ENCODE results near the gene TMEM234. TPM values are rescaled to one million over a fixed set of nuclear protein-coding genes. Genes with fewer than 3 reads are reported as not detected.

TMEM234 gene
- total and polyA plus RNA-seq, 2 of the 13 experiments (the other 11 are each of a cell fraction or from before 2014, with no cell fraction given), result 6.1 to 9.0 TPM

DNA sequence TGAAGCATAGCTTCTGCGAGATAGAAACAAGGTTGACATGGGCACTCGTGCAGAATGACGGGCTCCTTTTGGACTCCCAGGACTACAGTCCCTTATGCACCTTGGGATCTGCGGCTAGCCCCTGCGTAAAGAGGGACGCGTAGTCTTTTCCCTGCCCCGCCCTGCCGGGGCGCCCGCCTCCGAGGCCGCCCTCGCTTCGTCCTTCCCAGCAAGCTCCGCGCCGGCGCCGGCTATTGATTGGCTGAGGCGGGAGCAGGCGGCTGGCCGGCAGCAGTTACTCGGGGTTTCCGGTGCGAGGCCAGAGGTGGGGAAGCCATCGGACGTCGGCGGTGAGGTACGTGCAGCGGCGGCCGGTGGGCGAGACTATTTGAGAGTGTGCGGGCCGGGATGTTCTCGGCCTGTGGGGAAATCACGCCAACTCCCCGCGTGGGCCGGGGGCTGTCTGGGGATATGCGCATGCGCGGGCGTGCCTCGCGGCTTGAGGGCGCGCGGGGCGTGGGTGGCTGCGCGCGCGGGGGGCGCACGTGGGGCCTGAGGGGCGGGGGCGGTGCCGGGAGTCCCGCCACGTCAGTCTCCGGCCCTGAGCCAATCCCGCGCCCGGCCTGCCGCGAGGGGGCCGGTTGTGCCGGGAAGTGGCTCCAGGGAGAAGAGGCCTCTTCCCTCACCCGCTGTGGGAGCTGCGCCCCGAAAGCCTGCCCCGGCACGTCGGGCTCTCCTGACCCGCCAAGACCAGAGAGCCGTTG, 42.5 kb downstream of the TMEM234 start, which contains the start of gene TXLNA (continued):
- TF ChIP-seq ZNF552 (CRISPR knock-in tag; IDR thresholded peaks at IDR 0.05; ENCODE audit: borderline replicate concordance) (peak; percentile 94), EHMT2 (IDR thresholded peaks at IDR 0.05; ENCODE audit: borderline replicate concordance, low read depth, low read length) (no peak), XBP1 (CRISPR knock-in tag; IDR thresholded peaks at IDR 0.05) (no peak), MBNL3 (CRISPR knock-in tag; conservative IDR thresholded peaks at IDR 0.05) (no peak), SAP130 (CRISPR knock-in tag; IDR thresholded peaks at IDR 0.05; ENCODE audit: low read depth) (peak; percentile 66), ZHX2 (IDR thresholded peaks at IDR 0.05; ENCODE audit: low read depth) (peak; percentile 62; the same call in 1 of the 2 replicates), ZHX2 (CRISPR knock-in tag; IDR thresholded peaks at IDR 0.05; ENCODE audit: borderline replicate concordance) (peak; percentile 59), KMT2A (CRISPR knock-in tag; IDR thresholded peaks at IDR 0.05) (peak; percentile 53; the same call in 1 of the 2 replicates), ZNF280B (CRISPR knock-in tag; IDR thresholded peaks at IDR 0.05; ENCODE audit: borderline replicate concordance) (peak; percentile 83; the same call in 1 of the 2 replicates), PITX1 (CRISPR knock-in tag; IDR thresholded peaks at IDR 0.05) (no peak), SMAD3 (CRISPR knock-in tag; IDR thresholded peaks at IDR 0.05) (no peak), MEF2D (CRISPR knock-in tag; IDR thresholded peaks at IDR 0.05) (peak; percentile 82)
- TF ChIP-seq, protein P1, sequence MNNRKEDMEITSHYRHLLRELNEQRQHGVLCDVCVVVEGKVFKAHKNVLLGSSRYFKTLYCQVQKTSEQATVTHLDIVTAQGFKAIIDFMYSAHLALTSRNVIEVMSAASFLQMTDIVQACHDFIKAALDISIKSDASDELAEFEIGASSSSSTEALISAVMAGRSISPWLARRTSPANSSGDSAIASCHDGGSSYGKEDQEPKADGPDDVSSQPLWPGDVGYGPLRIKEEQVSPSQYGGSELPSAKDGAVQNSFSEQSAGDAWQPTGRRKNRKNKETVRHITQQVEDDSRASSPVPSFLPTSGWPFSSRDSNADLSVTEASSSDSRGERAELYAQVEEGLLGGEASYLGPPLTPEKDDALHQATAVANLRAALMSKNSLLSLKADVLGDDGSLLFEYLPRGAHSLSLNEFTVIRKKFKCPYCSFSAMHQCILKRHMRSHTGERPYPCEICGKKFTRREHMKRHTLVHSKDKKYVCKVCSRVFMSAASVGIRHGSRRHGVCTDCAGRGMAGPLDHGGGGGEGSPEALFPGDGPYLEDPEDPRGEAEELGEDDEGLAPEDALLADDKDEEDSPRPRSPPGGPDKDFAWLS (CRISPR knock-in tag; IDR thresholded peaks at IDR 0.05; ENCODE audit: borderline replicate concordance), result no peak
- TF ChIP-seq, protein P2, sequence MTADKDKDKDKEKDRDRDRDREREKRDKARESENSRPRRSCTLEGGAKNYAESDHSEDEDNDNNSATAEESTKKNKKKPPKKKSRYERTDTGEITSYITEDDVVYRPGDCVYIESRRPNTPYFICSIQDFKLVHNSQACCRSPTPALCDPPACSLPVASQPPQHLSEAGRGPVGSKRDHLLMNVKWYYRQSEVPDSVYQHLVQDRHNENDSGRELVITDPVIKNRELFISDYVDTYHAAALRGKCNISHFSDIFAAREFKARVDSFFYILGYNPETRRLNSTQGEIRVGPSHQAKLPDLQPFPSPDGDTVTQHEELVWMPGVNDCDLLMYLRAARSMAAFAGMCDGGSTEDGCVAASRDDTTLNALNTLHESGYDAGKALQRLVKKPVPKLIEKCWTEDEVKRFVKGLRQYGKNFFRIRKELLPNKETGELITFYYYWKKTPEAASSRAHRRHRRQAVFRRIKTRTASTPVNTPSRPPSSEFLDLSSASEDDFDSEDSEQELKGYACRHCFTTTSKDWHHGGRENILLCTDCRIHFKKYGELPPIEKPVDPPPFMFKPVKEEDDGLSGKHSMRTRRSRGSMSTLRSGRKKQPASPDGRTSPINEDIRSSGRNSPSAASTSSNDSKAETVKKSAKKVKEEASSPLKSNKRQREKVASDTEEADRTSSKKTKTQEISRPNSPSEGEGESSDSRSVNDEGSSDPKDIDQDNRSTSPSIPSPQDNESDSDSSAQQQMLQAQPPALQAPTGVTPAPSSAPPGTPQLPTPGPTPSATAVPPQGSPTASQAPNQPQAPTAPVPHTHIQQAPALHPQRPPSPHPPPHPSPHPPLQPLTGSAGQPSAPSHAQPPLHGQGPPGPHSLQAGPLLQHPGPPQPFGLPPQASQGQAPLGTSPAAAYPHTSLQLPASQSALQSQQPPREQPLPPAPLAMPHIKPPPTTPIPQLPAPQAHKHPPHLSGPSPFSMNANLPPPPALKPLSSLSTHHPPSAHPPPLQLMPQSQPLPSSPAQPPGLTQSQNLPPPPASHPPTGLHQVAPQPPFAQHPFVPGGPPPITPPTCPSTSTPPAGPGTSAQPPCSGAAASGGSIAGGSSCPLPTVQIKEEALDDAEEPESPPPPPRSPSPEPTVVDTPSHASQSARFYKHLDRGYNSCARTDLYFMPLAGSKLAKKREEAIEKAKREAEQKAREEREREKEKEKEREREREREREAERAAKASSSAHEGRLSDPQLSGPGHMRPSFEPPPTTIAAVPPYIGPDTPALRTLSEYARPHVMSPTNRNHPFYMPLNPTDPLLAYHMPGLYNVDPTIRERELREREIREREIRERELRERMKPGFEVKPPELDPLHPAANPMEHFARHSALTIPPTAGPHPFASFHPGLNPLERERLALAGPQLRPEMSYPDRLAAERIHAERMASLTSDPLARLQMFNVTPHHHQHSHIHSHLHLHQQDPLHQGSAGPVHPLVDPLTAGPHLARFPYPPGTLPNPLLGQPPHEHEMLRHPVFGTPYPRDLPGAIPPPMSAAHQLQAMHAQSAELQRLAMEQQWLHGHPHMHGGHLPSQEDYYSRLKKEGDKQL (CRISPR knock-in tag; IDR thresholded peaks at IDR 0.05; ENCODE audit: low read depth), result no peak
